Endothelial cell (in vitro differentiated cells): ENCODE measurements around the gene VCL. TPM values are rescaled to one million over a fixed set of nuclear protein-coding genes. Genes with fewer than 3 reads are reported as not detected.
"Not testable (repeated sequence)": the region's sequence is repeated elsewhere in the genome, so short reads cannot be mapped to it uniquely, and the experiment has no call there.

ENCODE experiments used
- DNase-seq: peaks from one replicate; pipeline ENCODE4 v3.0.0; 2021; ENCODE audit warnings: low spot score
- H3K27ac Mint-ChIP-seq: one replicate; pipeline ENCODE4 v1.8.0; 2021; ENCODE audit warnings: mixed read lengths, inconsistent platforms; ENCODE audit not compliant: unreplicated experiment
- H3K27me3 Mint-ChIP-seq: one replicate; pipeline ENCODE4 v1.8.0; 2021; ENCODE audit warnings: mild to moderate bottlenecking, moderate library complexity, mixed read lengths, inconsistent platforms; ENCODE audit not compliant: unreplicated experiment
- H3K36me3 Mint-ChIP-seq: one replicate; pipeline ENCODE4 v1.8.0; 2021; ENCODE audit warnings: mild to moderate bottlenecking, low read depth, mixed read lengths, inconsistent platforms; ENCODE audit not compliant: unreplicated experiment
- H3K4me1 Mint-ChIP-seq: one replicate; pipeline ENCODE4 v1.8.0; 2021; ENCODE audit warnings: mild to moderate bottlenecking, mixed read lengths, inconsistent platforms; ENCODE audit not compliant: unreplicated experiment
- H3K4me3 Mint-ChIP-seq: one replicate; pipeline ENCODE4 v1.8.0; 2021; ENCODE audit warnings: mild to moderate bottlenecking, mixed read lengths, inconsistent platforms; ENCODE audit not compliant: unreplicated experiment
- H3K9me3 Mint-ChIP-seq: one replicate; pipeline ENCODE4 v1.8.0; 2021; ENCODE audit warnings: mixed read lengths, inconsistent platforms; ENCODE audit not compliant: unreplicated experiment
- CTCF ChIP-seq: fragments of 200-600 bp; sonication (generic); IDR thresholded peaks from one replicate; pipeline ENCODE4 v1.5.0; 2021; ENCODE audit warnings: antibody characterized with exemption; ENCODE audit not compliant: unreplicated experiment
- total RNA-seq: library from RNA; stranded (reverse); fragmentation: NEBNext Ultra II Directional; extraction: Animal tissue kit (Norgen Biotek cat#: 25700); gene quantifications from one replicate; pipeline ENCODE4 v1.2.1, GENCODE V29; 2021; ENCODE audit not compliant: unreplicated experiment

The VCL gene
- total RNA-seq, 1 donor from 2014 or later: 200 TPM

DNA sequence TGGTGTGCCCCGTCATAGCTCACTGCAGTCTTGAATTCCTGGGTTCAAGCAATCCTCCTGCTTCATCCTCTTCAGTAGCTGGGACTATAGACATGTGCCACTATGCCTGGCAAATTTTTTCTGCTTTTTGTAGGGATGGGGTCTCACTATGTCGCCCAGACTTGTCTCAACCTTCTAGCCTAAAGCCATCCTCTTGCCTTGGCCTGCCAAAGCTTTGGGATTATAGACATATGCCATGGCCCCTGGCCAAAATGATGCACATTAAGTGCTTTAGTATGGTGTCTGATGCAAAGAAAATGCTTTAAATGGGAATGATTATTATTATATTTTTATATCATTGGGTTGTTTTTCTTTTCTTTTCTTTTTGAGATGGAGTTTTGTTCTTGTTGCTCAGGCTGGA, 33.2 kb upstream of the VCL start:
- H3K36me3 Mint-ChIP-seq: no peaks in the 10 kb centered on the region
- H3K9me3 Mint-ChIP-seq: no peaks in the 10 kb centered on the region
- TF ChIP-seq CTCF: no peak
- no peak for DNase-seq
- H3K27me3 Mint-ChIP-seq: peaks cover 8% of the 10 kb centered on the region
- H3K4me1 Mint-ChIP-seq: peaks cover 28% of the 10 kb centered on the region
- no peak overlapping the region for H3K27ac Mint-ChIP-seq
- no peak overlapping the region for H3K4me3 Mint-ChIP-seq

GRCh38 chr10:73965267-73965889, 32.5 kb upstream of the VCL start:
- H3K36me3 Mint-ChIP-seq, H3K9me3 Mint-ChIP-seq, H3K27me3 Mint-ChIP-seq, H3K4me3 Mint-ChIP-seq: not testable (repeated sequence)
- Mint-ChIP-seq H3K4me1 (peaks cover 28% of the 10 kb centered on the region), H3K27ac (peak overlapping the region; percentile 98)
- DNase-seq: peak; percentile 9

GRCh38 chr10:73965890-73966768, 31.8 kb upstream of the VCL start:
- H3K27ac Mint-ChIP-seq: peak overlapping the region; percentile 98
- H3K9me3 Mint-ChIP-seq: no peaks in the 10 kb centered on the region
- peaks cover 28% of the 10 kb centered on the region for H3K4me1 Mint-ChIP-seq
- peak; percentile 67 for DNase-seq
- no peak for TF ChIP-seq CTCF
- H3K4me3 Mint-ChIP-seq: peak overlapping the region; percentile 62
- no peaks in the 10 kb centered on the region for H3K36me3 Mint-ChIP-seq
- H3K27me3 Mint-ChIP-seq: peaks cover 8% of the 10 kb centered on the region

DNA sequence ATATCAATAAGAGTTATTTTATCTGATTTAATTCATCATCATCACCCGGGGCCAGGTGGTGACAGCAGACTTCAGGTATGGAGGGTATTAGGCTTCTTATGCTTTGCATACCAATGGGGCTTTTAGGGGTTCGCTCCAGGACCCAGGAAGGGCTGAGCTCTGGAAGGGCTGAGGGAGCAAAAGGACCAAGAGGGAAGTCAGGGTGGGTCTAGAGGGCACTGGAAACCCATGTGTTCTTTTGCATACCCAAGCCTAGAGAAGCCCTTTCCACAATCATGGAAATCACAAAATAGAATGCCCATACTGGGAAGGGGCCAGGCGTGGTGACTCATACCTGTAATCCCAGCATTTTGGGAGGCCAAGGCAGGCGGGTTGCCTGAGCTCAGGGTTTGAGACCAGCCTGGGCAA, 30.9 kb upstream of the VCL start:
- no peaks in the 10 kb centered on the region for H3K9me3 Mint-ChIP-seq
- peaks cover 8% of the 10 kb centered on the region for H3K27me3 Mint-ChIP-seq
- no peak for DNase-seq
- peak overlapping the region; percentile 62 for H3K4me3 Mint-ChIP-seq
- no peaks in the 10 kb centered on the region for H3K36me3 Mint-ChIP-seq
- H3K4me1 Mint-ChIP-seq: peaks cover 28% of the 10 kb centered on the region
- TF ChIP-seq CTCF: no peak
- peak overlapping the region; percentile 98 for H3K27ac Mint-ChIP-seq

DNA sequence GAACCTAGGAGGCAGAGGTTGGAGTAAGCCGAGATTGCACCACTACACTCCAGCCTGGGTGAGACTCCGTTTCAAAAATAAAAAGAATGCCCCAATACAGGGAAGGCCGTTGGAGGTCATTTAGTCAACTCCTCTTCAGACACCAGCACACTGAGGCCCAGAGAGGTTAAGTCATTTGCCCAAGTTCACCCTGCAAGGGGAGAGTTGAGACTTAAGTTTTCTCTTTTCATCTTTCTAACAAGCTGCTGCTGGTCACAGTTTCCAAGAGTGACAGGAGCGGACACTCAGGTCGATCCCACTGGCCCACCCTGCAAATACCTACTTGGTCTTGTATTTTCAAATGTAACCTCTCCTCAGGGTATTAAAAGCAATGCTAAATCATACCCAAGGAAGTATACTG, 30.4 kb upstream of the VCL start:
- no peaks in the 10 kb centered on the region for H3K36me3 Mint-ChIP-seq
- H3K4me3 Mint-ChIP-seq: no peak overlapping the region
- no peak for TF ChIP-seq CTCF
- peaks cover 8% of the 10 kb centered on the region for H3K27me3 Mint-ChIP-seq
- no peak for DNase-seq
- H3K9me3 Mint-ChIP-seq: no peaks in the 10 kb centered on the region
- peaks cover 28% of the 10 kb centered on the region for H3K4me1 Mint-ChIP-seq
- peak overlapping the region; percentile 89 for H3K27ac Mint-ChIP-seq
